BJ (cell line): ENCODE data around the gene STOM. TPM values are rescaled to one million over a fixed set of nuclear protein-coding genes. Genes with fewer than 3 reads are reported as not detected.

Experiments used
- CTCF ChIA-PET: fragments of 350-600 bp; formaldehyde crosslinking; extraction: SDS; loops from one replicate; lab custom pipeline; 2021; ENCODE audit warnings: antibody characterized with exemption, inconsistent platforms; lab: Yijun Ruan, JAX
- POLR2A ChIA-PET: fragments of 300-600 bp; sonication (Branson Sonifier 250); formaldehyde crosslinking; extraction: SDS; loops from one replicate; lab custom pipeline; 2021; ENCODE audit warnings: antibody characterized with exemption; lab: Charles Lee
- DNase-seq: peaks from one replicate; pipeline ENCODE4 v3.0.0-alpha.2; 2011; ENCODE audit warnings: low read depth
- H3K27me3 ChIP-seq: 2 replicates; pipeline ENCODE4 v1.6.0; 2011; ENCODE audit warnings: low read length; ENCODE audit not compliant: control insufficient read depth, insufficient read depth
- H3K36me3 ChIP-seq: 2 replicates; pipeline ENCODE4 v1.5.1; 2011; ENCODE audit warnings: low read length; ENCODE audit not compliant: control insufficient read depth, insufficient read depth
- H3K4me3 ChIP-seq: 2 replicates; pipeline ENCODE4 v1.5.1; 2011; ENCODE audit warnings: low read depth, mild to moderate bottlenecking, control low read depth, low read length
- CTCF ChIP-seq: IDR thresholded peaks from 2 replicates; pipeline ENCODE4 v1.5.1; 2011; ENCODE audit warnings: low read depth, mild to moderate bottlenecking, control low read depth, inconsistent platforms, low read length, moderate library complexity; ENCODE audit not compliant: insufficient read depth
- polyA plus RNA-seq: library from polyadenylated mRNA; depleted of rRNA; stranded (reverse); fragments of >200 nt; gene quantifications from 2 replicates; pipeline ENCODE4 v1.2.3, GENCODE V29; 2011

STOM gene
- polyA plus RNA-seq, 1 experiment: 223 TPM

- POLR2A ChIA-PET: no interaction called here
Observed at GRCh38 chr9:121365564-121365963, 4.5 kb downstream of the STOM start.

DNA sequence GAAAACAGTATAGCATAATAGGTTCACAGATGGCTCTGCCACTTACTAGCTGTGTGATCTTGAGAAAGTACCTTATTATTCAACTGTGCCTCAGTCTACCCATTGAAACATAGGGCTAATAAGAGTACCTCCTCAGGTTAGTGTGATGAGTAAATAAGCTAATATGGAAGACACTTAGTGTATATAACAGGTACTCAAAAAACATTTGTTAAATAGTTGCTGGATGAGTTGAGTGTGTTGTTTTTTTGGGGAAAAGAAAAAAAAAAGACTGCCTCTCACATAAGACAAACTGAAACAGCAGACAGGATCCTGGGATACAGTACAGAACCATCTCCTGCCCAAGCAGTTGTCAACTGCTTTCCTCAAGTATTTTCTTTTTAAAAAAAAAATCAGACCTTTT is 5.2 kb downstream of the STOM start:
- H3K4me3 ChIP-seq: no peak overlapping the region
- ChIA-PET CTCF (interaction anchor here (0.6 to 3.9 kb wide), 4 partner anchors 11 to 47 kb away, joined by 3 to 16 read pairs (median 4); no protein-coding TSS in a partner anchor), POLR2A (no interaction called here)
- H3K27me3 ChIP-seq: no peaks in the 10 kb centered on the region
- no peaks in the 10 kb centered on the region for H3K36me3 ChIP-seq
- no peak for DNase-seq
- TF ChIP-seq CTCF: no peak

More at GRCh38 chr9:121365564-121365963, 4.5 kb downstream of the STOM start:
- Histone ChIP-seq H3K36me3 (no peaks in the 10 kb centered on the region), H3K27me3 (no peaks in the 10 kb centered on the region), H3K4me3 (no peak overlapping the region)
- no peak for DNase-seq
- TF ChIP-seq CTCF: no peak
- CTCF ChIA-PET: interaction anchor here (3.9 kb wide), 1 partner anchor 45 kb away, joined by 16 read pairs; no protein-coding TSS in a partner anchor

GRCh38 chr9:121364077-121364476 is 6.0 kb downstream of the STOM start:
- no peak overlapping the region for H3K4me3 ChIP-seq
- no peak for TF ChIP-seq CTCF

DNA sequence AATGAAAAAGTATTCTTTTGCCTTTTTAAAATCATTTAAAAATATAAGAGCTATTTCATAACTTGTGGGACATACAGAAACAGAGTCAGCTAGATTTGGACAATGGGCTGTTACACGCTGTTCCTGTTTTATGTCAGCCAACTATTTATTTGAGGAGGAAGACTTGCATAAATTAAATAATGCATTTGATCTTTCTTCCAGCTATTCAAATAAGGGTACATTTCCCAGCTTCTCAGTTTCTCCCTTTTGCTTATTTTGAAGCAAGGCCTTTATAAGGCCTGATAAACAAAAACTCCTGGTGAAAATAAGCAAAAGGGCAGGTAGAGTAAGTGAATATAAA is 6.5 kb downstream of the STOM start:
- no peak overlapping the region for H3K4me3 ChIP-seq
- no peak for TF ChIP-seq CTCF
- CTCF ChIA-PET: interaction anchor here (1.5 to 3.9 kb wide), 3 partner anchors 10 to 43 kb away, joined by 4 to 16 read pairs (median 5); no protein-coding TSS in a partner anchor
- no peaks in the 10 kb centered on the region for H3K27me3 ChIP-seq
- POLR2A ChIA-PET: no interaction called here
- H3K36me3 ChIP-seq: no peaks in the 10 kb centered on the region; the same call in 1 of the 2 replicates
- no peak for DNase-seq

More at GRCh38 chr9:121364077-121364476, 6.0 kb downstream of the STOM start:
- ChIA-PET POLR2A (no interaction called here), CTCF (interaction anchor here (1.5 to 3.9 kb wide), 3 partner anchors 10 to 44 kb away, joined by 4 to 16 read pairs (median 5); no protein-coding TSS in a partner anchor)
- no peak for DNase-seq
- no peaks in the 10 kb centered on the region for H3K27me3 ChIP-seq
- no peaks in the 10 kb centered on the region for H3K36me3 ChIP-seq

DNA sequence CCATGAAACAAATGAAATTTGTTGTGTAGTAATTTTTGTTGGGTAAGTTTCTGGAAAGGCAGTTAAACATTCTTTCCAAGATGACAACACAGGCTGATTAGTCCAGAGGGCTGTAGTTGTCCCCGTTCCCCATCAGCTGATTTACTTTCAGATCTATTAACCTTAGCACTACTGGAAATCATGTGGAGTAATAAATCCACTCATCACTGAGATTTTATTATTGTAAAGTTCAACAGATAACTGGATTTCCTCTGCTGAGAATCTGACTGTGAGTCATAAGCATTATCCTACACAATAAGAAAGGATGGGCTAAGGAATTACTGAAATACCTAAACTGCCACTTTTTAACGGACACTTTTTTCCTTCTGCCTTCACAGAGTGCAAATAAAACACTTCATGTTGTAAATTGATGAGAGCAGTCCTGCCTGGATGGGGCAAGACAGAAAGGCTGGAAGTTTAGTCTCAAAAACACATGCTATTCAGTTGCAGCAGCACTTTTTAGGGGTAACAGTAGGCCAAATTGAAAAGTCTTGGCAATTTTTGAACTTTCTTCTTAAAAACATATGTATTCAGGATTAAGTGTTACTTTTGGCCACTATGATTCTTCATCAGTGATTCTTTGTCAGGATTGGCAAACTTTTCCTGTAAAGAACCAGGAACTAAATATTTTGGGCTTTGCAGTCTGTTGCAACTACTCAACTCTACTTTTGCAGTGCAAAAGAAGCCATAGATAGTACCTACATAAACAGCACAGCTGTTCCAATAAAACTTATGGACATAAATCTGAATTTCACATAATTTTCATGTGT is 7.0 kb downstream of the STOM start:
- Histone ChIP-seq H3K36me3 (no peaks in the 10 kb centered on the region; the same call in 1 of the 2 replicates), H3K4me3 (no peak overlapping the region), H3K27me3 (no peaks in the 10 kb centered on the region)
- no peak for TF ChIP-seq CTCF
- peak; percentile 92 for DNase-seq
- CTCF ChIA-PET: interaction anchor here (1.4 to 3.9 kb wide), 3 partner anchors 10 to 43 kb away, joined by 4 to 16 read pairs (median 5); no protein-coding TSS in a partner anchor
- POLR2A ChIA-PET: no interaction called here
